ENCODE data around the gene CDH4. TPM values are rescaled to one million over a fixed set of nuclear protein-coding genes. Genes with fewer than 3 reads are reported as not detected.

The CDH4 gene
- total RNA-seq, 1 donor from 2014 or later = 8.3 TPM

DNA sequence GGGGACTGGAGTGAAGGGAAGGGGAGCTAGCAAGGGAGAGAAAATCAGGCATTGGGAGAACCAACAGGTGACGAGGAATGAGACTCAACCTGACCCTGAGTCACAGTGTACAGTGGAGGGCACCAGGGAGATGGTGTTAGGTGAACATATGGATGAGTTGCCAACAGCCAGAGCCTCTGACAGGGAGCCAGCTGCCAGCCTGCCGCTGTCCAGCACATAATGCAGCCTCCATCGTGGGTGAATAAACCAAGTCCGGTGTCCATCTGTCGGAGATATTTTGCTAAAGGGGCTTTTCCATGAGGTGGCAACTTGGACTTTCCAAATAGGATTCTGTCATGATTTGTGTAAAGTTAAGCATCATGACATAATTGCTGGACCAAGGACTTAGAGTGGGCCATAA is 88.1 kb downstream of the CDH4 start:
- Mint-ChIP-seq H3K9me3 (no peaks in the 10 kb centered on the region), H3K4me3 (no peak overlapping the region), H3K27ac (no peak overlapping the region), H3K27me3 (peaks cover 21% of the 10 kb centered on the region), H3K4me1 (ENCODE audit: unreplicated experiment) (peaks cover 5% of the 10 kb centered on the region), H3K36me3 (peaks cover 5% of the 10 kb centered on the region)
- no peak for DNase-seq (ENCODE audit: extremely low spot score, unreplicated experiment)
- TF ChIP-seq, protein P1, sequence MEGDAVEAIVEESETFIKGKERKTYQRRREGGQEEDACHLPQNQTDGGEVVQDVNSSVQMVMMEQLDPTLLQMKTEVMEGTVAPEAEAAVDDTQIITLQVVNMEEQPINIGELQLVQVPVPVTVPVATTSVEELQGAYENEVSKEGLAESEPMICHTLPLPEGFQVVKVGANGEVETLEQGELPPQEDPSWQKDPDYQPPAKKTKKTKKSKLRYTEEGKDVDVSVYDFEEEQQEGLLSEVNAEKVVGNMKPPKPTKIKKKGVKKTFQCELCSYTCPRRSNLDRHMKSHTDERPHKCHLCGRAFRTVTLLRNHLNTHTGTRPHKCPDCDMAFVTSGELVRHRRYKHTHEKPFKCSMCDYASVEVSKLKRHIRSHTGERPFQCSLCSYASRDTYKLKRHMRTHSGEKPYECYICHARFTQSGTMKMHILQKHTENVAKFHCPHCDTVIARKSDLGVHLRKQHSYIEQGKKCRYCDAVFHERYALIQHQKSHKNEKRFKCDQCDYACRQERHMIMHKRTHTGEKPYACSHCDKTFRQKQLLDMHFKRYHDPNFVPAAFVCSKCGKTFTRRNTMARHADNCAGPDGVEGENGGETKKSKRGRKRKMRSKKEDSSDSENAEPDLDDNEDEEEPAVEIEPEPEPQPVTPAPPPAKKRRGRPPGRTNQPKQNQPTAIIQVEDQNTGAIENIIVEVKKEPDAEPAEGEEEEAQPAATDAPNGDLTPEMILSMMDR (conservative IDR thresholded peaks at IDR 0.05) = no peak

DNA sequence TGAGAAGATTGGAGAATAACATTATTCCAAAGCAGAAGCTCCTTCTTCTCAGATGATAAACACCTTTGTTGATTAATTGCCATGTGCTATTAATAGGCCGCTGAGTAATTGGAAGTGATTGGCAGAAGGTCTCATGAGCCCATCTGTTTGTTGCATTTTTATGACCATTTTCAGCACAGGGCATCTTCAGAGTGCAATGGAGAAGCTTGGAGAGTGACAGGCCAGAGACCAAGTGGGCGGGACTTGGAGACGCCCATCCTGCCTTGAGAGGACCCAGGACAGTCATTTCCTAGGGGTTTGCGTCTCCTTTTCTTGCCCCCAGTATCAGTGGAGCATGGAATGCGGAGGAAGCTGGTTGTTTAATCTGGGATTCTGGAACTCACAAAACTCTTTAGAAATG is 89.5 kb downstream of the CDH4 start:
- no peak overlapping the region for H3K4me3 Mint-ChIP-seq
- peaks cover 23% of the 10 kb centered on the region for H3K27me3 Mint-ChIP-seq
- DNase-seq (ENCODE audit: extremely low spot score, unreplicated experiment) = no peak
- peaks cover 11% of the 10 kb centered on the region for H3K4me1 Mint-ChIP-seq (ENCODE audit: unreplicated experiment)
- TF ChIP-seq, protein P1 (conservative IDR thresholded peaks at IDR 0.05) = no peak
- H3K27ac Mint-ChIP-seq = no peak overlapping the region
- H3K9me3 Mint-ChIP-seq = no peaks in the 10 kb centered on the region
- peaks cover 5% of the 10 kb centered on the region for H3K36me3 Mint-ChIP-seq

DNA sequence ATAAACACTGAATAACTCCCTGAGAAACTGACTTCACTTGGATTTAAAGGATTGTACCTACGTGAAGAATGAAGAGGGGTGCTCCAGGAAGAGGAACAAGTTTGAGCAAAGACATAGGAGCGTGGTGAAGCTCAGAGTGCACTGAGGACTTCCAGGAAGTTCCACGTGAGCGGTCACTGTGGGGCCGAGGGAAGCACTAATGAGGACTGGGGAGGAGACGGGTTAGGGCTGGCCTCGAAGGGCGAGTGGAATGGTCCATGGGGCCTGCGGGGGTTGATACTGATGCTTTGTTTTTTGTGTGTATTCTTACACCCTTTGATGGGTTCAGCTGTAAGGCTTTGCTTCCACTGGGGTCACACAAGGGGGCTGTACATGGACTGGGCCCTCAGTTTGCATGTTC is 91.9 kb downstream of the CDH4 start:
- no peak overlapping the region for H3K4me3 Mint-ChIP-seq
- peaks cover 5% of the 10 kb centered on the region for H3K36me3 Mint-ChIP-seq
- TF ChIP-seq, protein P1 (conservative IDR thresholded peaks at IDR 0.05) = no peak
- DNase-seq (ENCODE audit: extremely low spot score, unreplicated experiment) = no peak
- peaks cover 11% of the 10 kb centered on the region for H3K4me1 Mint-ChIP-seq (ENCODE audit: unreplicated experiment)
- peaks cover 26% of the 10 kb centered on the region for H3K27me3 Mint-ChIP-seq
- no peak overlapping the region for H3K27ac Mint-ChIP-seq
- H3K9me3 Mint-ChIP-seq = no peaks in the 10 kb centered on the region

DNA sequence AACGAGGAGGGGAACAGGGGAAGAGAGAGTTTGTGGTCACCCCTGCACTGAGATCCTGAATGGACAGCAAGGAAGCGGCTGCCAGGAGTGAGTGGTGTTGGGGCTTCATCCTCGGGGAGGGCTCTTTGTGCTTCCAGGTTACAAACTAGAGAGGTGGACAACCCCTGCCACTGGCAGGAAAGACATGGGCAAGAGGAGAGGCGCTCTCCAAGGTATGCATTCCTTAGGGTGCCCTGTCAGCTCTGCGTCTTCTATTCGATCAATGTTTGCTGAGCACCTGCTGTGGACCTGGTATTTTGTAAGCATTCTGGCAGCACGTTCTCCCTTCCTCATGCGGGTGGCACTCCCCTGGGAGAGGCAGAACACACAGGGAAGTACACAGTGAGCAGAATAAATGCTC is 93.6 kb downstream of the CDH4 start:
- Mint-ChIP-seq H3K36me3 (peaks cover 5% of the 10 kb centered on the region), H3K4me1 (ENCODE audit: unreplicated experiment) (peaks cover 13% of the 10 kb centered on the region), H3K9me3 (no peaks in the 10 kb centered on the region), H3K27ac (no peak overlapping the region), H3K4me3 (no peak overlapping the region), H3K27me3 (peaks cover 22% of the 10 kb centered on the region)
- DNase-seq (ENCODE audit: extremely low spot score, unreplicated experiment) = no peak
- TF ChIP-seq, protein P1 (conservative IDR thresholded peaks at IDR 0.05) = no peak

DNA sequence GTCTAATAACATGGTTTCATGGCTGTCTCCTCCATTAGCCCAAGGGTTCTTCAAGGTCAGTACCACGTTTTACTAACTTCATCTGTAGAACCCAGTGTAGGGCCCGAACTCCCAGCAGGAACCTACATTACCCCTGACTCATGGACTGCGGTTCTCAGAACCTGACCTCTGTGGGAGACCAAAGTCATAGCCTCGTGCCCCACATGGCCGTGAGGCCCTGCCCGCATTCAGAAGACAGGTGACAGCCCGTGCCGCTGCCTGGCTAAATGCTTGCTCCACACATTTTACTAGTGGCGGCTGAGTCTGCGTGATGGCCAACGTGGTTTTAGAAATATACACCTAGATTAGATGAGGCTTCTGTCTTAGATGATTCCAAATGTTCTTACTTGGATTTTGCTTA is 94.9 kb downstream of the CDH4 start:
- TF ChIP-seq, protein P1 (conservative IDR thresholded peaks at IDR 0.05) = no peak
- Mint-ChIP-seq H3K4me3 (no peak overlapping the region), H3K27me3 (peaks cover 32% of the 10 kb centered on the region), H3K4me1 (ENCODE audit: unreplicated experiment) (peaks cover 22% of the 10 kb centered on the region), H3K36me3 (peaks cover 5% of the 10 kb centered on the region), H3K27ac (no peak overlapping the region), H3K9me3 (no peaks in the 10 kb centered on the region)
- DNase-seq (ENCODE audit: extremely low spot score, unreplicated experiment) = no peak

DNA sequence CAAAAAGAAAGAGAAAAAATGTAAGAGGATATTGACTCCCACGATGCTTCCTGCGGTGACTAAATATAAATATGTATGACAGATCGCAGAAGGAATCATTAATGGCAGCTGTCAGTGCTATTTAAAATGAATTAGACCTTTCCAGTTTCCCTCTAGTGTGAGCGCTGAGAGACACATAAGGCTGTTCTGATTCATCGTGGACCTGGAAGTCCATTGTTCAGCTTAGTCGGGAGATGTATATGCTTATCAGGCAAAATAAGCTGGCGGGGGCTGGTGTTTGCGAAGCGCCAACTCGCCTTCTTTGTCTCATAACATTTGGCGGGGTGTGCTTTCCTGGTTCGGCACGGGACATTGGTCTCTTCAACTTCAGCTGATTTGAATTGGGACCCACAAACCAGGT is 95.4 kb downstream of the CDH4 start:
- no peaks in the 10 kb centered on the region for H3K9me3 Mint-ChIP-seq
- peaks cover 5% of the 10 kb centered on the region for H3K36me3 Mint-ChIP-seq
- no peak overlapping the region for H3K27ac Mint-ChIP-seq
- peaks cover 33% of the 10 kb centered on the region for H3K27me3 Mint-ChIP-seq
- H3K4me1 Mint-ChIP-seq (ENCODE audit: unreplicated experiment) = peaks cover 27% of the 10 kb centered on the region
- DNase-seq (ENCODE audit: extremely low spot score, unreplicated experiment) = no peak
- TF ChIP-seq, protein P1 (conservative IDR thresholded peaks at IDR 0.05) = no peak
- H3K4me3 Mint-ChIP-seq = no peak overlapping the region
